Stimulated activated CD8-positive, alpha-beta memory T cell treated with anti-CD3 and anti-CD28 coated beads, Interleukin-15, amount 100 ng/mL, for 4 hours (primary cell): Measurements from ENCODE around the gene WBP2.
"Not testable (repeated sequence)": the region's sequence is repeated elsewhere in the genome, so short reads cannot be mapped to it uniquely, and the experiment has no call there.

Experiments
- DNase-seq, 2 donors: peaks; one replicate each; pipeline ENCODE4 v3.0.0-alpha.2; 2020; ENCODE audit warnings: low read depth in 2 of 2

WBP2 gene

GRCh38 chr17:75868730-75869281 lies 13.7 kb upstream of the WBP2 start:
- not testable (repeated sequence) for DNase-seq

GRCh38 chr17:75865404-75866188 lies 10.5 kb upstream of the WBP2 start:
- DNase-seq = not testable (repeated sequence)

- DNase-seq = not testable (repeated sequence)
Measured at GRCh38 chr17:75864887-75865286, 9.8 kb upstream of the WBP2 start.

GRCh38 chr17:75864448-75864871 lies 9.3 kb upstream of the WBP2 start:
- DNase-seq = no peak

GRCh38 chr17:75861927-75862317 lies 6.8 kb upstream of the WBP2 start:
- DNase-seq = no peak

GRCh38 chr17:75859358-75859757 lies 4.2 kb upstream of the WBP2 start:
- DNase-seq = not testable (repeated sequence)

- DNase-seq = no peak
Measured at GRCh38 chr17:75856062-75856756, 1.1 kb upstream of the WBP2 start.

- no peak for DNase-seq
Measured at GRCh38 chr17:75854881-75855309, 240 bp downstream of the WBP2 start.

- no peak for DNase-seq
Measured at GRCh38 chr17:75854101-75854748, 910 bp downstream of the WBP2 start.

- no peak for DNase-seq
Measured at GRCh38 chr17:75853433-75853832, 1.7 kb downstream of the WBP2 start.

- DNase-seq = not testable (repeated sequence)
Measured at GRCh38 chr17:75851693-75851991, 3.5 kb downstream of the WBP2 start.

- DNase-seq = no peak
Measured at GRCh38 chr17:75850928-75851692, 4.0 kb downstream of the WBP2 start.

- no peak for DNase-seq
Measured at GRCh38 chr17:75849724-75850123, 5.4 kb downstream of the WBP2 start.

- DNase-seq = no peak
Measured at GRCh38 chr17:75849279-75849646, 5.9 kb downstream of the WBP2 start.

GRCh38 chr17:75848523-75849278 lies 6.4 kb downstream of the WBP2 start:
- DNase-seq = peak in 1 of 2 donors; percentile 58

- no peak for DNase-seq
Measured at GRCh38 chr17:75847614-75848522, 7.3 kb downstream of the WBP2 start.

- no peak for DNase-seq
Measured at GRCh38 chr17:75846692-75847613, 8.2 kb downstream of the WBP2 start.

- no peak for DNase-seq
Measured at GRCh38 chr17:75845933-75846691, 9.0 kb downstream of the WBP2 start.
